Measurements from ENCODE around the gene RHEBL1.
A peak's percentile ranks its signal among the peaks of the same experiment; 100 is the strongest.

RHEBL1 gene

GRCh38 chr12:49025463-49025862, 44.3 kb downstream of the RHEBL1 start:
- DNase-seq, result no peak
- intact Hi-C loops (cut with DNase I), result no loop called here

GRCh38 chr12:49024543-49024942, 45.2 kb downstream of the RHEBL1 start:
- intact Hi-C loops (cut with DNase I), result no loop called here
- DNase-seq, result no peak

- DNase-seq, result no peak
- intact Hi-C loops (cut with DNase I), result no loop called here
Measured at GRCh38 chr12:49023812-49024211, 46.0 kb downstream of the RHEBL1 start.

GRCh38 chr12:49022558-49023178, 47.1 kb downstream of the RHEBL1 start:
- peak in 1 of 10 donors; percentile 60 for DNase-seq
- intact Hi-C loops (cut with DNase I), result no loop called here

GRCh38 chr12:49021292-49021915, 48.4 kb downstream of the RHEBL1 start:
- intact Hi-C loops (cut with DNase I), result no loop called here
- DNase-seq, result peak in 1 of 10 donors; percentile 23

GRCh38 chr12:49020441-49020840, 49.3 kb downstream of the RHEBL1 start:
- intact Hi-C loops (cut with DNase I), result no loop called here

GRCh38 chr12:49019443-49020324, 50.1 kb downstream of the RHEBL1 start:
- peak in 2 of 10 donors; percentile 27 to 65 for DNase-seq

More at GRCh38 chr12:49020441-49020840, 49.3 kb downstream of the RHEBL1 start:
- DNase-seq, result peak in 2 of 10 donors; percentile 27 to 59

GRCh38 chr12:49019120-49019430, 50.7 kb downstream of the RHEBL1 start:
- intact Hi-C loops (cut with DNase I), result no loop called here
- peak in 1 of 10 donors; percentile 11 for DNase-seq

More at GRCh38 chr12:49019443-49020324, 50.1 kb downstream of the RHEBL1 start:
- intact Hi-C loops (cut with DNase I), result no loop called here

GRCh38 chr12:49018261-49019119, 51.3 kb downstream of the RHEBL1 start, which contains the start of gene PRKAG1:
Gene PRKAG1 (minus strand): TSS chr12:49018776. CDS start chr12:49018740, 36 bp downstream.
- intact Hi-C loops (cut with DNase I), result no loop called here
- DNase-seq, result peak; percentile 89 to 100 (median 96)

- intact Hi-C loops (cut with DNase I), result no loop called here
- peak in 3 of 10 donors; percentile 17 to 79 (median 74) for DNase-seq
Measured at GRCh38 chr12:49017891-49018260, 51.9 kb downstream of the RHEBL1 start.

- intact Hi-C loops (cut with DNase I), result no loop called here
- DNase-seq, result no peak
Measured at GRCh38 chr12:49015196-49015595, 54.6 kb downstream of the RHEBL1 start.

Measured in posterior cingulate gyrus (tissue), 11 donors.